C1 segment of cervical spinal cord (tissue), 14 donors: ENCODE results near the gene SNX8.

ENCODE experiments used
- DNase-seq, 14 donors: peaks; one replicate each; lab custom pipeline; 2025; lab: John Stamatoyannopoulos, UW

SNX8 gene

DNA sequence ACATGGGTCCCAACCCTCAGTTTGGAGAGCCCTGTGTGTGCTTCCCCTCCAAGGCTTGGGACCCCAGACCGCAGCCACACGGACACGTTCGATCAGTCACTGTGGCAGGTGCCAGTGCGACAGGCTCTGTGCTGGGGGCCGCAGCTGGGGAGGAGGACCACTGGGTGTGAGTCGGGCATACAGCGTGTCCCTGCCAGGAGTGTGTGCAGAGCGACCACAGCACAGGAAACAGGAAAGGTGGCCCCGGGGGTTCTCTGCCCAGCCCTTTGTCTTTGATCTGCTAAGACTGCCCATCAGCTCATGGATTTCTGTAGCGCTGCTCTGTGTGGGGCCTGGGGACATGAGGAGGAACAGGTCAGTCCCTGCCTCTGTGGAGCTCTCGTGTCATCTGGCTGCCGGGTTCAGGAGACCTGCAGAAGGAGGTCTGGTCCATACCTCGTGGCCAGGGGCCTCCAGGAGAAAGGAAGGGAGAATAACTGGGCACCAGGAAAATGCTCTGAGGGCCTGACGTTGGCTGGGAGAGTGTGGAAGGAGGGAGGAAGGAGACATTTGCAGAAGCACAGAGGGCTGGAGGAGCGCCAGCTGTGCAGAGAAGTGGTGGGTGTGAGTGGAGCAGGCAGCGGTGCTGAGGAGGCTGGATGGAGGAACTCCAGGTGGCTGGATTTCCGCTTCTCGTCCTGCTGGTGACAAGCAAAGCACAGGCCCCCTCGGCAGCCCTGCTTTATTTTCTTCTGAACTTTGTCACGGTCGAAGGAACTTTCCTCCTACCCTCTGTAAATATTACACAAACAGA lies 68.2 kb downstream of the SNX8 start:
- DNase-seq = peak in 2 of 14 donors; percentile 8 to 10

- peak in 2 of 14 donors; percentile 15 to 23 for DNase-seq
Observed at GRCh38 chr7:2244404-2244995, 69.7 kb downstream of the SNX8 start.

DNA sequence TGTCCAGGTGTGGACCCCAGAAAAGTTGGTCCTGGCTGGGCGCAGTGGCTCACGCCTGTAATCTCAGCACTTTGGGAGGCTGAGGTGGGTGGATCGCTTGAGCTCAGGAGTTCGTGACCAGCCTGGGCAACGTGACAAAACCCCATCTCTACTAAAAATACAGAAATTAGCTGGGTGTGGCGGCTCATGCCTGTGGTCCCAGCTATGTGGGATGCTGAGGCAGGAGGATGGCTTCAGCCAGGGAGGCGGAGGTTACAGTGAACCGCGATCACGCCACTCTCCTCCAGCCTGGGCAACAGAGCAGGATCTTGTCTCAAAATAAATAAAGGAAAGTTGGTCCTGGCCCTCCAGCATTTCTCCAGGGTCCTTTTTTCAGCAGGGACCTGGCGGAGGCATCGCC lies 70.8 kb downstream of the SNX8 start:
- no peak for DNase-seq

- peak in 1 of 14 donors; percentile 8 for DNase-seq
Observed at GRCh38 chr7:2242541-2243429, 71.5 kb downstream of the SNX8 start.

- peak in 13 of 14 donors; percentile 15 to 82 (median 64) for DNase-seq
Observed at GRCh38 chr7:2241580-2242540, 72.4 kb downstream of the SNX8 start, which contains the start of the genes MRM2 and NUDT1. MRM2 (minus strand) TSS chr7:2242205; CDS start chr7:2242169, 36 bp downstream. NUDT1 (plus strand) TSS chr7:2242226; CDS start chr7:2244575, 2,349 bp downstream.

DNA sequence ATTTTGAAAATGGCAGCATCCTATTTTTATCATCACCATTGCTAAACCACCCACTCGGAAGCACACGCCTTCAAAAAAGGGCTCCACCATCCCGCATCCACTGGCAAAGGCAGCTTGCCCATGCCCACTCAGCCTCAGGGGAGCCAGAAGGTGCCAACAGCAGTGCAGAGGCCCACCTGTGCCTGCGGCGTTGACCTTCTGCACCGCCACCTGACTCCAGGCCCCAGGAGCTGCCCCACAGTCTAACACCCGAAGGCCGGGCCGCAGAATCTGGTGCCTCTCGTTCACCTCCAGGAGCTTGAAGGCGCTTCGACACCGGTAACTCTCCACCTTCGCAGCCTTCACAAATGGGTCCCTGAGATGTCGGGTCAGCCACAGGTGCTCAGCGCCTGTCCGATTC lies 75.0 kb downstream of the SNX8 start:
- no peak for DNase-seq

- peak in 8 of 14 donors; percentile 18 to 61 (median 36) for DNase-seq
Observed at GRCh38 chr7:2237109-2237602, 77.1 kb downstream of the SNX8 start.

GRCh38 chr7:2233926-2234325 lies 80.3 kb downstream of the SNX8 start:
- DNase-seq = no peak

DNA sequence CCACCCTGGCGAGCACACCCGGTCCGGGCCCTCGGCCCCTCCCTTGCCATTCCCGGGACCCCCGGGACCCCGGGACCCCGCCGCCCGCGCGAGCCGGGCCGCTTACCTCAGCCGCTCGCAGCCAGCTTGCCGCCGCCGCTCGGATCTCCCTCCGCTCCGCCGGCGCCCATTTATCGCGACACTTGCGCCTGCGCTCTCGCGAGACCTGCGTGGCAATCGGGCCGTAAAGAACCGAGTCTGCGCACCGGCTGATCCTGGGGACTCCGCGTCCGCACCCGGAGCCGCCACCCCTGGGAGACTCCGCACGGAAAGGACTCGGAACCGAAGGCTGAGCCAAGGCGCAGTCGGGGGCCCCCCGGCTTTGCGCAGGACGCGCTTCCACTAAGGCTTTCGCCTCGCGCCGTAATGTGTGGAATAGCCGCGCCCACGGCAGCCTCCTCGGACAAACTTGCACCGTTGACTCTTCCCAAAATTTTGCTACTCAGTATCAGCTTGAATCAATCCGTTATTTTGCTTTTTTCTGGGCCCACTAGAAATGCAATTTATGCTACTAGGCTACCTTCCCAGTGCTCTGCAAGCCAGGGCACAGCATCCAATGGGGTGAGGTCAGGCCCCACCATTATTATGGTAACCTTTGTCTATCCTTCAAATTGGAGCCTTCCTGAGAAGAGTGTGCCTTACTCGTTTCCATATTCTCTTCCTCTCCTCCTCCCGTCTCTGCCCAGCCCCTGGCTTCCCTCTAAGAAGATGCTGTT lies 81.3 kb downstream of the SNX8 start, which contains the start of gene MAD1L1:
Gene MAD1L1 (minus strand): TSS at position 180 of the 755 bp plus-strand sequence. CDS start 2,812 bp downstream, outside the sequence.
- peak in 13 of 14 donors; percentile 37 to 85 (median 71) for DNase-seq

DNA sequence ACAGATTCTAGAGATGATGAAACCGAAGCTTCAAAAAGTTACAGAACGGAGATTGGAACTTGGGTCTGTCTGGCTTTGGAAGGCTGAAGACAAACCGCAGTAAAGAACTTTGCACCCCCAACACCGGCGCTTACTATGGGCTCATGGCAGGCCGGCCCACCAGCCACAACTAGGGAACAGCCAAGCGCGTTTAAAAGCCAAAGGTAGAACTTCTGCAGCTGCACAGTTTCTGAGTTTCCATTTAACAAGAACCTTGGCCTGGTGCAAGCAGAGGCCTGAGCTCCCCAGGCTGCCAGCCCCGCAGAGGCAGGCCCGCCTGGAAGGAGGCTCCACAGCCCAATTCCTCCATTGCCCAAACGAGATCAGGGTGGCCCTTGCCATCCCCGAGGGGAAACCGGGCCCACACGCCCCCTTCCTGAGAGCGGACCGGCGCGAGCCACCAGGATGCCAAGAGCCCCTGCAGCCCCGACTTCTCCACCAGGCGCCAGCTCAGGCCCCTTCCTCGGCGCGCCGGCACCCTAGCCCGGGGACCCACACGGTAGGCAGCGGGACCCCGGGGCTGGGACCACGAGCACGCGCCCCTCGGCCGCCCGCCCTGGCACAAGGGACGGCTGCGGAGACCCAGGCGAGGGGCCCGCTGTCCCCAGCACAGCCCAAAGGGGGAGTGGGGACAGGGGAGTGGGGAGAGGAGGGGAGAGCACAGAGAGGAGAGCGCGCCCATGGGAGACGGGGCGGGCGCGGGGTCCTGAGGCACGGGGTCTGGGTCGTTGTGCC lies 82.1 kb downstream of the SNX8 start:
- no peak for DNase-seq

- no peak for DNase-seq
Observed at GRCh38 chr7:2230882-2231281, 83.4 kb downstream of the SNX8 start.

GRCh38 chr7:2230226-2230625 lies 84.0 kb downstream of the SNX8 start:
- no peak for DNase-seq

DNA sequence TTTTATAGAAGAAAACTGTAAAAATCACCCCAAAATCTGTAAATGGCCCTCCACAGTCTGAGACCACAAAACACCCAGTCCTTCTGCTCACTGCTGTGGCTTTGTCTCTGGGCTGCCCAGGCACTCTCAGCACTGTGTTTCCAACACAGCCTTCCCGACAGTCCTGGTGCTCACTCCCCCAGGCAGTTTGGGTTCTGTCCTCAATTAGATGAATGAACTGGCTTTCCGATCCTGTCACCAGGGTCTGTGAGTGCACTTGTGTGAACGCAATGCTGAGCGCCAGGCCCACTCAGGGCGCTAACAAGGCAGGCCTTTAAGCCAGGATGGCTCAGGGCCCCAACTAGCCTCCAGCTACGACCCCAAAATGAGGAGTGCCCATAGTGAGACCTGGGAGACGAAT lies 84.8 kb downstream of the SNX8 start:
- DNase-seq = no peak

DNA sequence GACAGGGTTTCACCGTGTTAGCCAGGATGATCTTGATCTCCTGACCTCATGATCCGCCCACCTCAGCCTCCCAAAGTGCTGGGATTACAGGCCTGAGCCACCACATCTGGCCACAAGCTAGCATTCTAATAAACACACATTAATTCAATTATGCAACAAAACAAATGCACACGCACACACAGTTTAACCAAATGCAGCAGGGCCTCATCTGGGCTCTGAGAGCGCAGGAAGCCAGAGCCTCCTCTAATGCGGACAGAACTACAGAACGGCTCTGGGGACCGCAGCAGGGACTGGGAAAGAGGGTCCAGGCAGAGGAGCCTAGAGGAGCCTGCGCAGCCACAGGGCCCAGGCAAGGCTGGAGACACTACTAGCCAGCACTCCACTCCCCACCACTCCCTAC lies 85.3 kb downstream of the SNX8 start:
- DNase-seq = no peak

- DNase-seq = no peak
Observed at GRCh38 chr7:2227699-2228098, 86.5 kb downstream of the SNX8 start.

DNA sequence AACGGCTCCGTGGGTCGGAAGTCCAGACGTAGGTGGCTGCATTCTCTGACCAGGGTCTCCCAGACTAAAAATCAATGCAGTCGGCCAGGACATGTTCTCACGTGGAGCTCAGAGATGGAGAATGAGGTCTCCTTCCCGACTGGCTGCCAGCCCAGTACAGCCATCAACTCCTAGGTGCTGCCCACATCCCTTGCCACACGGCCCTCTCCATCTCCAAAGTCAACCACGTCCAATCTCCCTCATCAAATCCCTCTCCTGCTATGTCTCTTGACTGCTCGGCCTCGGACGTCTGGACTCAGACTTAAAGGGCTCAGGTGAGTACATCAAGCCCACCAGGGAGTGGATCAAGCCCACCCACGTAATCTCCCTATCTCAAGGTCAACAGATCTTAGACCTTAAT lies 88.4 kb downstream of the SNX8 start:
- DNase-seq = no peak

DNA sequence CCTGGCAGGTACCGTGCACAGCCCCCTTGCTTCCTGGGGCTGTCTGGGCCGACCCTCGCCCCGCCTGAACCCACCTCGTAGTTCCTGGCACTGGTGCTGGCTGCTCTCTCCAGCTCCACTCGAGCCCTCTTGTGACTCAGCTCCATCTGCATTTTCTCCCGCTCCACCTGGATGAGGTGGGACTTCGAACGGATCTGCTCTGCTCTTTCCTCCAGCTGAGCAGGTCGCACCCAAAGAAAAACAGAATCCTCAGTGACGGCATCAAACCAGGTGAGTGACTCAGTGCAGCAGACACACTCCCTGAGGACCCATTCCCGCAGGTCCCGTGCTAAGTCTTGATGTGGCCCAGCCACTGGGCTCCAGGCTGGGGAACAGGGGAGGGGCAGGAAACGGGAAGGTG lies 88.9 kb downstream of the SNX8 start:
- DNase-seq = no peak

GRCh38 chr7:2224934-2225333 lies 89.3 kb downstream of the SNX8 start:
- no peak for DNase-seq

DNA sequence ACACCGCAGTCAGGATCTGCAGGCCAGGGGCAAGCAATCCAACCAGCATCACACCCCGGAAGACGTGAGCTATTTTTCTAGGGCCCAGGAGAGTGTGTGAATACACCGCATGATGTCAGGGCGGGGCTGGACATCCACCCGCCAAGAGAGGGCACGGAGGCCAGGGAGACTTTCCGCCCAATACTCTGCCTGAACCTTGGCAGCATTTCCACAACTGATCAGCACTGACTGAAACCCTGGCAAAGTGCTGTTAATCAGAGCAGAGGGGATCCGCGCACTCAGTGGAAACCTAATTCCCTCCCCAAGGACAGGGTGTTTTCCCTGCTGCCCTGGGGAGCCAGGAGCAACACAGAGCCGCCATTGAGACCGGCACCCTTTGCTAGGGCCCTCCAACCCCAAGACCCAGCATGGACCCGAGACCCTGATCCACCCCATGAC lies 89.7 kb downstream of the SNX8 start:
- no peak for DNase-seq
